Sigmoid colon (tissue), 7 donors: ENCODE results near the gene FIBCD1. TPM values are rescaled to one million over a fixed set of nuclear protein-coding genes. Genes with fewer than 3 reads are reported as not detected.

Experiments
- DNase-seq: peaks from one replicate; pipeline ENCODE4 v3.0.0-alpha.2; 2019
- H3K27ac ChIP-seq, 4 donors: fragments of 200-600 bp; sonication (generic); one replicate each; pipeline ENCODE4 v1.5.1; 2016 to 2019; ENCODE audit warnings: mild to moderate bottlenecking in 1 of 4
- H3K27me3 ChIP-seq, 3 donors: fragments of 200-600 bp; sonication (generic); one replicate each; pipeline ENCODE4 v1.5.1; 2019; ENCODE audit warnings: mild to moderate bottlenecking in 1 of 3
- H3K36me3 ChIP-seq, 4 donors: fragments of 200-600 bp; sonication (generic); one replicate each; pipeline ENCODE4 v1.5.1; 2016 to 2019
- H3K4me1 ChIP-seq, 4 donors: fragments of 200-600 bp; sonication (generic); one replicate each; pipeline ENCODE4 v1.5.1; 2017 to 2019
- H3K4me3 ChIP-seq, 4 donors: fragments of 200-600 bp; sonication (generic); one replicate each; pipeline ENCODE4 v1.5.1; 2017 to 2019; ENCODE audit warnings: mild to moderate bottlenecking in 2 of 4, moderate library complexity in 1 of 4
- H3K9me3 ChIP-seq, 4 donors: fragments of 200-600 bp in 3 of 4; sonication (generic) in 3 of 4; one replicate each; pipeline versions ENCODE4 v1.5.1 to v1.6.1; 2013 to 2019
- CTCF ChIP-seq, 4 experiments: fragments of 450-650 bp in 3 of 4; fragments of 200-600 bp in 1 of 4; IDR thresholded peaks; one replicate each; pipeline ENCODE4 v1.5.1; 2016 to 2019; ENCODE audit warnings: antibody characterized with exemption in 4 of 4, mild to moderate bottlenecking in 3 of 4, moderate library complexity in 2 of 4
- EP300 ChIP-seq, 4 donors: sonication (generic); formaldehyde crosslinking; IDR thresholded peaks; one replicate each; pipeline ENCODE4 v1.6.1; 2017; ENCODE audit warnings: antibody characterized with exemption in 4 of 4
- POLR2A ChIP-seq, 2 donors: fragments of 450-650 bp; IDR thresholded peaks; one replicate each; pipeline ENCODE4 v1.6.1; 2016; ENCODE audit warnings: antibody characterized with exemption in 2 of 2, mild to moderate bottlenecking in 2 of 2, moderate library complexity in 2 of 2
- POLR2AphosphoS5 ChIP-seq, 4 donors: sonication (generic); formaldehyde crosslinking; IDR thresholded peaks; one replicate each; pipeline ENCODE4 v1.6.1; 2017; ENCODE audit warnings: antibody characterized with exemption in 4 of 4
- WGBS, 2 donors: extraction: QIAGEN DNeasy Blood & Tissue Kit; methylation state at CpG; one replicate each; pipeline ENCODE4 v1.1.7; 2013; 5-methylcytosine and 5-hydroxymethylcytosine counted together
- intact Hi-C: fragments of 100-400 bp; cut with DNase I; formaldehyde crosslinking; loops from one replicate; pipeline ENCODE4 v1.15.1; 2023
- polyA plus RNA-seq, 3 donors: library from polyadenylated mRNA; stranded (reverse); fragments of 200-250 nt; gene quantifications; one replicate each; pipeline ENCODE4 v1.2.3, GENCODE V29; 2013
- total RNA-seq, 4 donors: library from RNA; depleted of rRNA; stranded (reverse); fragments of >200 nt; gene quantifications; one replicate each; pipeline ENCODE4 v1.1.0, GENCODE V29; 2016
- donor health status: healthy with polysubstance abuse.
- donor health status: Bipolar disorder and iron deficiency.
- donor health status: healthy.

Gene FIBCD1
- total and polyA plus RNA-seq, 7 donors: 0.36 to 11.9 (median 10.6) TPM; not detected in 3

- intact Hi-C loops: no loop called here
- Histone ChIP-seq H3K4me3 (no peak overlapping the region), H3K27me3 (peaks cover 0 to 25% (median 20%) of the 10 kb centered on the region in 3 donors), H3K36me3 (no peaks in the 10 kb centered on the region), H3K27ac (no peak overlapping the region), H3K9me3 (no peaks in the 10 kb centered on the region), H3K4me1 (no peaks in the 10 kb centered on the region)
- WGBS, 2 donors: 84 to 86% methylated on average over 21 of the region's 21 CpGs
- TF ChIP-seq POLR2AphosphoS5 (IDR thresholded peaks at IDR 0.05) (no peak), POLR2A (IDR thresholded peaks at IDR 0.05) (no peak), CTCF (IDR thresholded peaks at IDR 0.05) (no peak), EP300 (IDR thresholded peaks at IDR 0.05) (no peak)
- no peak for DNase-seq
These were observed 32.2 kb downstream of the FIBCD1 start for GRCh38 chr9:130906735-130907416.

- no peaks in the 10 kb centered on the region for H3K36me3 ChIP-seq
- H3K9me3 ChIP-seq: no peaks in the 10 kb centered on the region
- peaks cover 0 to 27% (median 26%) of the 10 kb centered on the region in 3 donors for H3K27me3 ChIP-seq
- WGBS, 2 donors: 85 to 90% methylated on average over 24 of the region's 24 CpGs
- intact Hi-C loops: no loop called here
- TF ChIP-seq EP300 (IDR thresholded peaks at IDR 0.05) (no peak), CTCF (IDR thresholded peaks at IDR 0.05) (no peak), POLR2AphosphoS5 (IDR thresholded peaks at IDR 0.05) (no peak), POLR2A (IDR thresholded peaks at IDR 0.05) (no peak)
- H3K4me3 ChIP-seq: no peak overlapping the region
- no peaks in the 10 kb centered on the region for H3K4me1 ChIP-seq
- DNase-seq: no peak
- no peak overlapping the region for H3K27ac ChIP-seq
These were observed 32.9 kb downstream of the FIBCD1 start for GRCh38 chr9:130905902-130906734.

- TF ChIP-seq POLR2A (IDR thresholded peaks at IDR 0.05): no peak
- TF ChIP-seq CTCF (IDR thresholded peaks at IDR 0.05): no peak
- no peak for TF ChIP-seq EP300 (IDR thresholded peaks at IDR 0.05)
- no peak for TF ChIP-seq POLR2AphosphoS5 (IDR thresholded peaks at IDR 0.05)
- no peaks in the 10 kb centered on the region for H3K9me3 ChIP-seq
- H3K27me3 ChIP-seq: peaks cover 0 to 35% (median 26%) of the 10 kb centered on the region in 3 donors
- no peak for DNase-seq
- no peaks in the 10 kb centered on the region for H3K36me3 ChIP-seq
- H3K27ac ChIP-seq: no peak overlapping the region
- H3K4me1 ChIP-seq: no peaks in the 10 kb centered on the region
- no peak overlapping the region for H3K4me3 ChIP-seq
- WGBS, 2 donors: 90 to 94% methylated on average over 24 of the region's 24 CpGs
- intact Hi-C loops: no loop called here
These were observed 33.7 kb downstream of the FIBCD1 start for GRCh38 chr9:130905125-130905901.

GRCh38 chr9:130904070-130905044 lies 34.7 kb downstream of the FIBCD1 start:
- Histone ChIP-seq H3K4me3 (no peak overlapping the region), H3K27me3 (peaks cover 0 to 45% (median 30%) of the 10 kb centered on the region in 3 donors), H3K4me1 (no peaks in the 10 kb centered on the region), H3K9me3 (no peaks in the 10 kb centered on the region), H3K36me3 (no peaks in the 10 kb centered on the region), H3K27ac (no peak overlapping the region)
- 90 to 91% methylated on average over 48 of the region's 48 CpGs for WGBS, 2 donors
- intact Hi-C loops: no loop called here
- DNase-seq: no peak
- TF ChIP-seq POLR2A (IDR thresholded peaks at IDR 0.05) (no peak), CTCF (IDR thresholded peaks at IDR 0.05) (no peak), POLR2AphosphoS5 (IDR thresholded peaks at IDR 0.05) (no peak), EP300 (IDR thresholded peaks at IDR 0.05) (no peak)
